BLaER1 treated with 17β-estradiol and CSF1 and Interleukin-3, amounts not matched to agents 10 nM and 100 nM (cell line): Measurements from ENCODE around the gene SOX8.

Source experiments
- H3K27ac ChIP-seq, 11 experiments: shearing (Covaris generic); formaldehyde crosslinking; 2 replicates each; pipeline ENCODE4 v1.8.1; 2022
- H3K27me3 ChIP-seq, 11 experiments: shearing (Covaris generic); formaldehyde crosslinking; 2 replicates each; pipeline ENCODE4 v1.8.1; 2022
- H3K36me3 ChIP-seq, 11 experiments: shearing (Covaris generic); formaldehyde crosslinking; 2 replicates each; pipeline ENCODE4 v1.8.1; 2022
- H3K4me1 ChIP-seq, 10 experiments: shearing (Covaris generic); formaldehyde crosslinking; 2 replicates each; pipeline ENCODE4 v1.8.1; 2022
- H3K4me2 ChIP-seq, 11 experiments: shearing (Covaris generic); formaldehyde crosslinking; 2 replicates each; pipeline ENCODE4 v1.8.1; 2022
- H3K4me3 ChIP-seq, 10 experiments: shearing (Covaris generic); formaldehyde crosslinking; 2 replicates each; pipeline ENCODE4 v1.8.1; 2022
- H3K9ac ChIP-seq, 11 experiments: shearing (Covaris generic); formaldehyde crosslinking; 2 replicates each; pipeline ENCODE4 v1.8.1; 2022
- H3K9me3 ChIP-seq, 11 experiments: shearing (Covaris generic); formaldehyde crosslinking; replicated peaks in 1 of 11; 2 replicates each; pipeline ENCODE4 v1.8.1; 2022
- H4K20me1 ChIP-seq, 11 experiments: shearing (Covaris generic); formaldehyde crosslinking; 2 replicates each; pipeline ENCODE4 v1.8.1; 2022
- Cebpa-rat ChIP-seq, 11 experiments: shearing (Covaris generic); IDR thresholded peaks; 2 replicates each; pipeline ENCODE4 v1.8.1; 2022

SOX8 gene

GRCh38 chr16:973366-973765, 8.2 kb upstream of the SOX8 start:
- Histone ChIP-seq H3K4me1 (peaks cover 17 to 57% (median 50%) of the 10 kb centered on the region in 10 experiments), H3K4me3 (no peak overlapping the region), H3K9ac (no peak overlapping the region), H3K36me3 (peaks cover 0 to under 1% (median 0%) of the 10 kb centered on the region in 11 experiments; a peak in 1 of 22 replicates), H4K20me1 (peaks cover 0 to 51% (median 13%) of the 10 kb centered on the region in 11 experiments; a peak in 13 of 22 replicates), H3K9me3 (no peaks in the 10 kb centered on the region), H3K27ac (no peak overlapping the region), H3K27me3 (peaks cover 26 to 74% (median 63%) of the 10 kb centered on the region in 11 experiments), H3K4me2 (0 out of 22 replicates have a peak overlapping the region, but pooled peaks of 1 of the 11 experiments have one; percentile 52)
- no peak for TF ChIP-seq Cebpa-rat (IDR thresholded peaks at IDR 0.05)

GRCh38 chr16:974001-974601, 7.5 kb upstream of the SOX8 start:
- TF ChIP-seq Cebpa-rat (IDR thresholded peaks at IDR 0.05), result no peak
- peaks cover 10 to 56% (median 46%) of the 10 kb centered on the region in 10 experiments for H3K4me1 ChIP-seq
- no peak overlapping the region for H3K9ac ChIP-seq
- H3K9me3 ChIP-seq, result no peaks in the 10 kb centered on the region
- peak overlapping the region in 6 of 11 experiments; percentile 2 to 52 (median 30); a peak in 7 of 22 replicates for H3K4me2 ChIP-seq
- no peak overlapping the region for H3K27ac ChIP-seq
- H4K20me1 ChIP-seq, result peaks cover 0 to 56% (median 19%) of the 10 kb centered on the region in 11 experiments; a peak in 15 of 22 replicates
- H3K36me3 ChIP-seq, result no peaks in the 10 kb centered on the region
- no peak overlapping the region for H3K4me3 ChIP-seq
- H3K27me3 ChIP-seq, result peaks cover 33 to 82% (median 71%) of the 10 kb centered on the region in 11 experiments

GRCh38 chr16:974611-975261, 6.8 kb upstream of the SOX8 start:
- Histone ChIP-seq H3K4me3 (no peak overlapping the region), H4K20me1 (peaks cover 0 to 62% (median 21%) of the 10 kb centered on the region in 11 experiments; a peak in 18 of 22 replicates)

GRCh38 chr16:975291-975690, 6.3 kb upstream of the SOX8 start:
- peaks cover 0 to 67% (median 26%) of the 10 kb centered on the region in 11 experiments; a peak in 18 of 22 replicates for H4K20me1 ChIP-seq
- peaks cover 3 to 54% (median 42%) of the 10 kb centered on the region in 10 experiments; a peak in 19 of 20 replicates for H3K4me1 ChIP-seq
- TF ChIP-seq Cebpa-rat (IDR thresholded peaks at IDR 0.05), result no peak
- H3K27ac ChIP-seq, result no peak overlapping the region
- H3K27me3 ChIP-seq, result peaks cover 45 to 93% (median 82%) of the 10 kb centered on the region in 11 experiments
- peak overlapping the region in 7 of 11 experiments; percentile 2 to 52 (median 35); a peak in 9 of 22 replicates for H3K4me2 ChIP-seq
- no peak overlapping the region for H3K4me3 ChIP-seq
- H3K36me3 ChIP-seq, result no peaks in the 10 kb centered on the region
- no peaks in the 10 kb centered on the region for H3K9me3 ChIP-seq
- no peak overlapping the region for H3K9ac ChIP-seq

More at GRCh38 chr16:974611-975261, 6.8 kb upstream of the SOX8 start:
- Histone ChIP-seq H3K27ac (no peak overlapping the region), H3K27me3 (peaks cover 40 to 88% (median 77%) of the 10 kb centered on the region in 11 experiments), H3K4me2 (peak overlapping the region in 7 of 11 experiments; percentile 2 to 52 (median 35); a peak in 10 of 22 replicates), H3K9me3 (no peaks in the 10 kb centered on the region), H3K4me1 (peaks cover 3 to 54% (median 41%) of the 10 kb centered on the region in 10 experiments), H3K36me3 (no peaks in the 10 kb centered on the region), H3K9ac (no peak overlapping the region)
- TF ChIP-seq Cebpa-rat (IDR thresholded peaks at IDR 0.05), result no peak

GRCh38 chr16:976389-976931, 5.1 kb upstream of the SOX8 start:
- Histone ChIP-seq H3K9ac (0 out of 22 replicates have a peak overlapping the region, but pooled peaks of 1 of the 11 experiments have one; percentile 21), H3K36me3 (no peaks in the 10 kb centered on the region), H3K4me1 (peaks cover 7 to 59% (median 45%) of the 10 kb centered on the region in 10 experiments; a peak in 19 of 20 replicates), H3K9me3 (no peaks in the 10 kb centered on the region), H3K4me2 (peak overlapping the region in 8 of 11 experiments; percentile 9 to 52 (median 40); a peak in 11 of 22 replicates), H3K27me3 (peaks cover 55 to 100% (median 90%) of the 10 kb centered on the region in 11 experiments), H3K4me3 (no peak overlapping the region), H3K27ac (no peak overlapping the region), H4K20me1 (peaks cover 0 to 71% (median 29%) of the 10 kb centered on the region in 11 experiments; a peak in 18 of 22 replicates)
- no peak for TF ChIP-seq Cebpa-rat (IDR thresholded peaks at IDR 0.05)

GRCh38 chr16:977081-977701, 4.4 kb upstream of the SOX8 start:
- no peak overlapping the region for H3K9ac ChIP-seq
- H3K4me2 ChIP-seq, result peak overlapping the region in 1 of 11 experiments; percentile 51; a peak in 1 of 22 replicates
- H3K36me3 ChIP-seq, result no peaks in the 10 kb centered on the region
- no peak for TF ChIP-seq Cebpa-rat (IDR thresholded peaks at IDR 0.05)
- H3K27me3 ChIP-seq, result peaks cover 56 to 100% (median 90%) of the 10 kb centered on the region in 11 experiments
- no peaks in the 10 kb centered on the region for H3K9me3 ChIP-seq
- H3K4me3 ChIP-seq, result no peak overlapping the region
- H3K4me1 ChIP-seq, result peaks cover 11 to 64% (median 51%) of the 10 kb centered on the region in 10 experiments; a peak in 19 of 20 replicates
- H4K20me1 ChIP-seq, result peaks cover 0 to 71% (median 33%) of the 10 kb centered on the region in 11 experiments; a peak in 18 of 22 replicates
- H3K27ac ChIP-seq, result no peak overlapping the region

- Histone ChIP-seq H3K27me3 (peaks cover 62 to 100% (median 91%) of the 10 kb centered on the region in 11 experiments), H3K27ac (no peak overlapping the region), H3K4me2 (0 out of 22 replicates have a peak overlapping the region, but pooled peaks of 2 of the 11 experiments have one; percentile 34 to 40), H3K4me1 (peaks cover 11 to 65% (median 53%) of the 10 kb centered on the region in 10 experiments; a peak in 19 of 20 replicates), H4K20me1 (peaks cover 0 to 74% (median 39%) of the 10 kb centered on the region in 11 experiments; a peak in 18 of 22 replicates), H3K4me3 (no peak overlapping the region), H3K9me3 (no peaks in the 10 kb centered on the region), H3K36me3 (no peaks in the 10 kb centered on the region), H3K9ac (no peak overlapping the region)
- no peak for TF ChIP-seq Cebpa-rat (IDR thresholded peaks at IDR 0.05)
These were observed 3.7 kb upstream of the SOX8 start for GRCh38 chr16:977896-978295.

- TF ChIP-seq Cebpa-rat (IDR thresholded peaks at IDR 0.05), result no peak
- Histone ChIP-seq H3K27ac (no peak overlapping the region), H3K4me1 (peaks cover 11 to 65% (median 53%) of the 10 kb centered on the region in 10 experiments; a peak in 19 of 20 replicates), H3K4me3 (no peak overlapping the region), H3K27me3 (peaks cover 67 to 100% (median 94%) of the 10 kb centered on the region in 11 experiments), H4K20me1 (peaks cover 0 to 79% (median 43%) of the 10 kb centered on the region in 11 experiments; a peak in 18 of 22 replicates), H3K36me3 (no peaks in the 10 kb centered on the region), H3K9ac (no peak overlapping the region), H3K4me2 (peak overlapping the region in 5 of 11 experiments; percentile 21 to 40 (median 34); a peak in 8 of 22 replicates), H3K9me3 (no peaks in the 10 kb centered on the region)
These were observed 3.2 kb upstream of the SOX8 start for GRCh38 chr16:978403-978802.
